Activated T-cell treated with anti-CD3 and anti-CD28 coated beads, Interleukin-2, amount 50 U/mL, for 4 hours (primary cell): ENCODE measurements around the gene MTSS2. TPM values are rescaled to one million over a fixed set of nuclear protein-coding genes. Genes with fewer than 3 reads are reported as not detected.

ENCODE experiments used
- ATAC-seq, 2 donors: fragments of 200-7000 bp; cut with Tn5 transposase; one replicate each; pipeline ENCODE4 v1.10.0; 2021
- DNase-seq: peaks from one replicate; pipeline ENCODE4 v3.0.0-alpha.2; 2020
- H3K27me3 Mint-ChIP-seq: one replicate; pipeline ENCODE4 v1.8.0; 2021; ENCODE audit warnings: low read depth, mixed read lengths
- H3K36me3 Mint-ChIP-seq: one replicate; pipeline ENCODE4 v1.8.0; 2022; ENCODE audit warnings: mixed read lengths; ENCODE audit not compliant: insufficient read depth
- H3K4me1 Mint-ChIP-seq: one replicate; pipeline ENCODE4 v1.8.0; 2021; ENCODE audit warnings: low read depth, mixed read lengths
- H3K4me3 Mint-ChIP-seq: one replicate; pipeline ENCODE4 v1.8.0; 2021; ENCODE audit warnings: mild to moderate bottlenecking, moderate library complexity, mixed read lengths
- H3K9me3 Mint-ChIP-seq: one replicate; pipeline ENCODE4 v1.8.0; 2021; ENCODE audit warnings: mixed read lengths
- total RNA-seq, 3 donors: library from RNA; stranded (reverse); gene quantifications; one replicate each; pipeline ENCODE4 v1.2.1, GENCODE V29; 2021

Gene MTSS2
- total RNA-seq, 3 donors from 2014 or later = 1.9 to 7.3 (median 4.3) TPM

DNA sequence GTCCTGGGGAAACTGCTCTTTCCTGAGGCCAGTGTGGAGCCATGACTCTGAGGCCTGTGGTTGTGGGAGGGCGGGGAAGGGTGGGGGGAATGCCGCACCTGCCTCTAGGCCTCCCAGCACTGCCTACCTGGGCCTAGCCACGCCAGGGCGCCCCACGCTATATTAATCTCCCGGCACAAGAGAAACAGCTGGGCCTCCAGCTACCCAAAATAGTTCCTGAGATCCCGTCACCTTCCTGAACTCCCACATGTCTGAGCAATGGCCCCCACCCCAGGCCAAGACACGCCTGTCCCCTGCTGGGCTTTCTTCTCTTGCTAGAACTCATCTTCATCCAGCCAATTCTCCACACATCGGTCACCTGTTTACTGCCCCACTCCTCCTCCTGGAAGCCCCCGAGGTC lies 13.0 kb upstream of the MTSS2 start:
- H3K27me3 Mint-ChIP-seq = no peaks in the 10 kb centered on the region
- H3K4me1 Mint-ChIP-seq = peaks cover 16% of the 10 kb centered on the region
- no peaks in the 10 kb centered on the region for H3K9me3 Mint-ChIP-seq
- peaks cover 10% of the 10 kb centered on the region for H3K36me3 Mint-ChIP-seq
- DNase-seq (no peak), ATAC-seq (no peak)
- no peak overlapping the region for H3K4me3 Mint-ChIP-seq

DNA sequence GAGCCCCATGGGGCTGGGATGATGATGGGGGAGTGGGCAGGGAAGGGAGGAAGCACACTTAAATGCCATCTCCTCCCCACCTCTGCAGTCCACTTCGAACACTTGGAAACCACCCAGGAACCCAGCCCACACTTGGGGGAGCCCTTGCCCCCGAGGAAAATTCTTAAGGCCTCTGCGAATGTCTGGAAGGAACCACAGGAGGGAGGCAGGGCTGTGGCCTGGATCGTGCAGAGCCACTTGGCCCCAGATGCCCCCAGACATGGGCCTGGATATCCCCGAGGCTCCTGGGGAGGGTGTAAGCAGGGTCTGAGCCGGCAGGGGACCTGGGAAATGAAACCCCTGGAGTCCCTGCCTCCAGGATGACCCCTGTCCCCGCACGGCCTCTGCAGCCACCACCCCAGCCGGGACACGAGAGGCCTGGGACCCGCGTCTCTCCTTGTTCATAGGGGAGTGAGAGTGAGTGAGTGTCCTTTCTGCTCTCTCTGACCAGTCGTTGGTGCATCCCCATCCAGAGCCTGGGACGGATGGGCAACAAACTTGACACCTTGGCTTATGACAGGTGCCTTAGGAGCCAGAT lies 11.8 kb upstream of the MTSS2 start:
- peaks cover 12% of the 10 kb centered on the region for H3K36me3 Mint-ChIP-seq
- H3K4me3 Mint-ChIP-seq = no peak overlapping the region
- no peak for DNase-seq
- H3K9me3 Mint-ChIP-seq = no peaks in the 10 kb centered on the region
- no peaks in the 10 kb centered on the region for H3K27me3 Mint-ChIP-seq
- peaks cover 16% of the 10 kb centered on the region for H3K4me1 Mint-ChIP-seq
- no peak for ATAC-seq

DNA sequence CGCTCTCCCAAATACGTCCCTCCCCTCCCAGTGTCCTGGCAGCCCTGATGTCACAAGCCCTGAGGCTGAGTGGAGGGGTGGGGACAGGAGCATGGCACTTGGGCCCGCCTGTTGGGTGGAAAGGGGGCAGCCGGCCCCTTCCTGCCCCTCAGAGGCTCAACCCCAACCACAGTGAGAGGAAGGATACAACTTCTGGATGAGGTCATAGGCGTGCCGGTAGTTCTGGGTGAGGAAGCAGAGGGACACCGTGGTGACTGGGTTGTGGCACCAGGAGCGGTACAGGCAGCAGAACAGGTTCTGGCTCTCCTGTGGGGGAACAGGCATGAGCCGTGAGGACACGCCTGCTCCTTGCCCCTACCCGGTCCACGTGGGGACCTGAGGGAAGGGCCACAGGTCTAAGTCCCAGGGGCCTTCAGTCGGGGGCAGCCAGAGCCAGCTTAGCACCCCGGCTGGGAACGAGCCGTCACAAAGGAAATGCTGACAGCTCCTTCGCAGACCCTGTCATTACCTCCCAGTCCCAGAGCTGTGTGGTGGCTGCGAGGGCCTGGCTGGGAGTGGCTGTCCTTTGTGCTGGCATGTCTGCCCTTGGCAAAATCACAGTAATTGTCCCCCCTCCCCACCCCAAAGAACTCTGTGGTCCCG lies 11.2 kb upstream of the MTSS2 start:
- H3K9me3 Mint-ChIP-seq = no peaks in the 10 kb centered on the region
- peak; percentile 66 to 72 for ATAC-seq
- H3K4me1 Mint-ChIP-seq = peaks cover 16% of the 10 kb centered on the region
- DNase-seq = no peak
- H3K27me3 Mint-ChIP-seq = no peaks in the 10 kb centered on the region
- peaks cover 12% of the 10 kb centered on the region for H3K36me3 Mint-ChIP-seq
- H3K4me3 Mint-ChIP-seq = no peak overlapping the region

DNA sequence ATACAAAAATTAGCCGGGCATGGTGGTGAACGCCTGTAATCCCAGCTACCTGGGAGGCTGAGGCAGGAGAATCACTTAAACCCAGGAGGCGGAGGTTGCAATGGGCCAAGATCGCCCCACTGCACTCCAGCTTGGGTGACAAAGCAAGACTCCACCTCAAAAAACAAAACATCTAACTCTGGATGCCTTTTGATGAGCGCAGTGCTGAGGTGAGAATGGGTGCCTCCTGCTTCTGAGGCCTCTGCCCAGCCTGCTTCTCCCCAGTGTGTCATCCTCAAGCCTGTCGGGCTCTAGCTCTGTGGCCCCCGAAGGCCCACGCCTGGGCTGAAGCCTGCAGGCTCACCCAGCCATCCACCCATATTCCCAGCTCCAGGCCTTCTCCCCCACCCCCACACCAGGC lies 10.5 kb upstream of the MTSS2 start:
- Mint-ChIP-seq H3K27me3 (no peaks in the 10 kb centered on the region), H3K4me3 (no peak overlapping the region), H3K4me1 (peaks cover 15% of the 10 kb centered on the region), H3K9me3 (no peaks in the 10 kb centered on the region), H3K36me3 (peaks cover 10% of the 10 kb centered on the region)
- ATAC-seq = no peak
- no peak for DNase-seq

DNA sequence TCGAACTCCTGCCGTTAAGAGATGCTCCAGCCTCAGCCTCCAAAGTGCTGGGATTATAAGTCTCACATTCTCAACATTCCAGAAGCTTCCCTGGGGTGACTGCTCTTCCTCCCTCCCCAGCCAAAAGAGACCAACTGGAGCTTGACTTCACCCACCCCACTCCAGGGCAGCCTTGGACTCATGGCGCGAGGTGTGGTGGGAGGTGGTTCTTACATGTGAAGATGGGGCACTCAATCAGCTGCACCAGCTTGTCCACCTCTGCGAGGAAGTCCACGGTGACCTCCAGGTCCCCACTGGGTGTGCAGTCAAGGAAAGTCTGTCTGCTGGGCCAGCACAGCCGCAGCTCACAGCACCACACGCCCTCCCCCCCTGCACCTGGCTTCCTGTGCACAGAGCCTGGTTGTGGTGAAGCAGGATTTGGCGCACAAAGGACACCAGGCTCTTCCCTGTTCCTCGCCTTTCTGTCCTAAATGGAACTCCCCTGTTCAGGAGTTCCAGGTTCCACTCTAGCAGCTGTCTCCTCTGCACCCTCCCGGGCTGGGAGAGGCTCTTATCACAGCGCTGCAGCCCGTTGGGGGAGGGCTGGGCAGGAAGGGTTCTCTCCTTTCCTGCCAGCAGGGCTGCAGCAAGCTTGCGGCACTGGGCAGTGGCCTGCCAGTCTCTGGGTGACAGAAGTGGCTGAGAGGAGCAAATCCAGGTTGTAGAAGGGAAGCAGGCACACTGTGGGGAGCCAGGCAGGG lies 9.6 kb upstream of the MTSS2 start:
- H3K4me1 Mint-ChIP-seq = peaks cover 15% of the 10 kb centered on the region
- DNase-seq (no peak), ATAC-seq (no peak)
- peaks cover 10% of the 10 kb centered on the region for H3K36me3 Mint-ChIP-seq
- H3K4me3 Mint-ChIP-seq = no peak overlapping the region
- H3K9me3 Mint-ChIP-seq = no peaks in the 10 kb centered on the region
- H3K27me3 Mint-ChIP-seq = no peaks in the 10 kb centered on the region

DNA sequence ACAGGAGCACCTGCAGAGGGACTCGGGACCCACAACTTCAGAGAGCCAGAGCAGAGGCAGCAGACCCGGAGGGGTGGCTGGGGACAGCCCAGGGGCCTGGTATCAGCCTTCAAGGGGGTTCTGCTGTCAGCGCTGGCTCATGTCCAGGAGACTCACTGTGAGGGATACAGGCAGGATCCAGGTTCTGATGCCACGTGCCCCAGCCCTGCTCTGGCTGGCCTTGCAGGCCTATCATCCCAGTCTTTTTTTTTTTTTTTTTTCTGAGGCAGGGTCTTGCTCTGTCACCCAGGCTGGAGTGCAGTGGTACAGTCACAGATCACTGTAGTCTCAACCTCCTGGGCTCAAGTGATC lies 9.0 kb upstream of the MTSS2 start:
- Mint-ChIP-seq H3K4me3 (no peak overlapping the region), H3K9me3 (no peaks in the 10 kb centered on the region), H3K36me3 (peaks cover 10% of the 10 kb centered on the region), H3K27me3 (no peaks in the 10 kb centered on the region), H3K4me1 (peaks cover 15% of the 10 kb centered on the region)
- DNase-seq (no peak), ATAC-seq (no peak)

DNA sequence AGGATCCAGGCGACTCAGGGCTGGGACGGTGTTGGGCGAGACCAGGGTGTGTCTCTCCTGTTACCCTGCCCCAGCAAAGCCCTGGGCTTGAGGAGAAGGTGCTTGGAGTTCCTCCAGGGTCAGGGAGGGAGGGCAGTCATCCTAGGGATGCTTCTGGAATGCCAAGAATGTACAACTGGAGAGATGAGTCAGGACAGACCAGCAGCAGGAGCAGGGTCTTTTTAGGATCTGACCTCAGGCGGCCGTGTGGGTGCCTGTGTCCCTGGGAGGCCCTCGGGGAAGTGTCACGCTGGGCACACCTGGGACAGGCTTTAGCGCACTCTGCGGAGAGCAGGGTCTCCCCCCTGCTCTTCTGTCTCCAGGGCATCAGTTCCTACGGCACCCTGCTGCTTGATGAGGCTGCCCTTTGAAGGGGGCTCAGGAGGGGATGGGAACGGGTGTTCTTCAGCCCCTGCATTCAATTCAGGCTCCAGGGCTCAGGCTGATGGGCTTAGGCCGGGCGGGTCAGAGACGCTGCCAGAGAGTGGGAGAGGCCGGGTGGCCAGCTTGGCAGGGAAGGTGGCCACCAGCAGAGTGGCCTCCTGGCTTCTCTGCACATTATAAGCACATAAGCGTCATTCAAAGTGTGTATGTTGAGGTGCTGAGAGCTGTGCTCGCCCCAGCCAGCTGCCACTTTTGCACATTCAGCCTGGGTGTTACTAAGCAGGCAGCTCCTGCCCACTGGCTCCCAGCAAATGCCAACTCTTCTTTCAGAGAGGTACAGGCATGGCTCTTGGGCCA lies 8.4 kb upstream of the MTSS2 start:
- no peak for DNase-seq
- Mint-ChIP-seq H3K4me3 (no peak overlapping the region), H3K4me1 (peaks cover 15% of the 10 kb centered on the region), H3K27me3 (no peaks in the 10 kb centered on the region), H3K9me3 (no peaks in the 10 kb centered on the region), H3K36me3 (peaks cover 8% of the 10 kb centered on the region)
- no peak for ATAC-seq

DNA sequence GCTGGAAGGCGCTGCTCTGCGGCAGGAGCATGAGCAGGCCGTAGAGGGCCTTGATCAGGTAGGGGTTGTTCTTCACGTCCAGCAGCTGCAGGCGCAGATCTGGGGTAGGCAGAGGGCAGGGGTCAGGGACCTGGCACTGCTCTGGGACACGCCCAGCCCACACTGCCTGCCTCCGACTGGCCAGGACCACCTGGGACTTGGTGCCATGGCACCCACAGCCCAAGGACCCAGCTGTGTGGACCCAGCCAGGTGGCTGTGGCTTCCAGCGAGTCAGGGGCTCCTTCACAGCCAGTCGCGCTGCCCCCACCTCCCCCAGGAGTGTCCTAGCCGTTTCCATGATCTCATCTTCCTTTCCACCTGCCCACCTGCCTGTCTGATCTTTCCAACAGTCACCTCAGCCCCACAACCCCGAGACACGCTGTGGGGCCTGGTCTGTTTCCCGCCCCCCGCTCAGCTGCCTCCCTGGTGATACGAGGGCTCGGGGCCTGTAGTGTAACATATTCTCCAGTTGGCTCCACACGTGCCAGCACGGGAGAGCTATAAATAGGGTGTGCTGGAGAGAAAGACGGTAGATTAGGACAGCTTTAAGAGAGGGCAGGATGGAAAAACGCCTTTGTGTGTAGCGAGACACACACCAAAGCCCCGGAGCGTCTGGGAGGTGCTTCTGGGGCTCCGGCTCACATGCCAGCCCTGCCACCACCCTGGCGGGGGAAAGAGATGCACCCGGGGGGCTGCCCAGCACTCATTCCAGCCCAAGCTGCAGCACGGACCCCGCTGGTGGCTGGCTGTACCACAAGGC lies 7.2 kb upstream of the MTSS2 start:
- H3K36me3 Mint-ChIP-seq = peaks cover 4% of the 10 kb centered on the region
- ATAC-seq = no peak
- no peaks in the 10 kb centered on the region for H3K27me3 Mint-ChIP-seq
- no peaks in the 10 kb centered on the region for H3K9me3 Mint-ChIP-seq
- no peak for DNase-seq
- peaks cover 15% of the 10 kb centered on the region for H3K4me1 Mint-ChIP-seq
- no peak overlapping the region for H3K4me3 Mint-ChIP-seq

DNA sequence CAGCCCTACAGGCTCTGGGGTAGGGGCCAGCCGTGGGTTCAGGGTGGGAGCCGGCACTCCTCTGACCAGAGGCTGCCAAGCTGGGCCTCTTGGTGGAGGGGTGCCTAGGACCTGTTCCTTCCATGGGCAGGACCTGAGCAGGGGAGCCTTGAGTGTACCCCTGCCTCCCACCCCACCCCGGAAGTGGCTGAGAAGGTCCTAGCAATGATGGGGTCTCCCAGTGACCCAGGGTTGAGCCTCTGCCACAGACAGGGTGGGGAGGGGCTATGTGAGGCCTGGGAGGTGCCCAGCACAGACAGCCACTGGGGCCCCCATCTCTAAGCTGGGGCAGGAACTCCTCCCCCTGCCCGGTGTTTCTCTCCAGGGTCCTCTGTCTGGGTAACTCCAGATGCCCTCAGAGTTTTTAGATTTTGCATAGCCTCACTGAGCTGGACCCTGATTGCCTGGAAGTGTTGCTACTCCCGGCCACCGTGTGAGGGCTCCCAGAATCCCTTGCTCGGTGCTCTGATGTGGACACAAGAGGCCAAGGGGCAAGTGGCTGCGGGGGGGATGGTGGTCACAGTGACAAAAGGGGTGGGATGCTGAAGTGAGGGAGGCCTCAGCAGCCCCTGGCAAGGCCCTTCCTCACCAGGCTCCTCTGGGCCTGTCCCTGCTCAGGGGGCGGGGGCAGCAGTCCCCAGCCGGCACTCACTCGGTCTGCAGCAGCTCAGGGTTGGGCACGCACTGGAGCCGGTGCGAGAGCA lies 6.4 kb upstream of the MTSS2 start:
- peaks cover 15% of the 10 kb centered on the region for H3K4me1 Mint-ChIP-seq
- H3K9me3 Mint-ChIP-seq = no peaks in the 10 kb centered on the region
- H3K27me3 Mint-ChIP-seq = peaks cover under 1% of the 10 kb centered on the region
- H3K36me3 Mint-ChIP-seq = peaks cover 4% of the 10 kb centered on the region
- no peak overlapping the region for H3K4me3 Mint-ChIP-seq
- DNase-seq (no peak), ATAC-seq (no peak)

DNA sequence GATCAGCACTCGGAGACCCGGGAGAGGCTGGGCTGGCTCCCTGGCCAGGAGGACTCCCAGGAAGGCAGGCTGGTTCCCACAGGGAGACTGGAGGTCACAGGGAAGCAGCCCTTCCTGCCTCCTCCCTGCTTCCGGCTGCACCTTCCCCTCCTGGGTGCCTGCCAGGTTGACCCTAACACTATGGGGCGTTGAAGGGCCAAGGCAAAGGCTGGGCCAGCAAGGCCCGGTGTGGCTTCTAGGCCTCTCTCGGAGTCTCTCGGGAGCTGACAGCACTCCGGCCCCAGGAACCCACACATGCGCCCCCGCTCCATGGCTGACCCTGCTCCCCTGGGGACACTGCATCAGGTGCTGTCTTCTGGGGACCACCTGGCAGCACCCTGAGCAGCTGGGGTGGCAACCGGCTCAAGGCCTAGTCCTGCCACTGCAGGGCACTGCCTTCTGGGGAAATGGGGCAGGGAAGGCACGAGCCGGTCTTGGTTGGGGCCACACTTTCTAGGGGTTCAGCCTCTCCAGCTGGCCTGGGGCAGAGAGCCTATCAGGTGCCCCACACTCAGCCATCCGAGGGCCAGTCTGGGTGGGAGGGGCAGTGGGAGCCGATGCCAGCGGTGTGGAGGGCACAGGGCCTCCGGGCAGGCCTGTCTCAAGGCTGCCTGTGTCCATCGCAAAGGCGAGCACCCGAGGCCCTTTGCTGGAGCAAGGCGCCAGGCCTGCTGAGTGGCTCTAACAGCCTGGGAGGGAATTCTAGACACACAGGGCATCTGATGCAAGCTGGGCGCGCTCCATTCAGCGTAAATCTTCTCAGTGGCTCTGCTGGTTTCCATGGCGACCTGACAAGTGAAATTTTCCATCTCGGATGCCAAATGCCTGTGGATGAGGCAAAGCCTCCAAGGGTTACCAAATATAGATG lies 5.6 kb upstream of the MTSS2 start:
- Mint-ChIP-seq H3K9me3 (no peaks in the 10 kb centered on the region), H3K36me3 (peaks cover 4% of the 10 kb centered on the region), H3K4me1 (peaks cover 9% of the 10 kb centered on the region), H3K4me3 (no peak overlapping the region), H3K27me3 (peaks cover 5% of the 10 kb centered on the region)
- ATAC-seq = no peak
- DNase-seq = no peak

DNA sequence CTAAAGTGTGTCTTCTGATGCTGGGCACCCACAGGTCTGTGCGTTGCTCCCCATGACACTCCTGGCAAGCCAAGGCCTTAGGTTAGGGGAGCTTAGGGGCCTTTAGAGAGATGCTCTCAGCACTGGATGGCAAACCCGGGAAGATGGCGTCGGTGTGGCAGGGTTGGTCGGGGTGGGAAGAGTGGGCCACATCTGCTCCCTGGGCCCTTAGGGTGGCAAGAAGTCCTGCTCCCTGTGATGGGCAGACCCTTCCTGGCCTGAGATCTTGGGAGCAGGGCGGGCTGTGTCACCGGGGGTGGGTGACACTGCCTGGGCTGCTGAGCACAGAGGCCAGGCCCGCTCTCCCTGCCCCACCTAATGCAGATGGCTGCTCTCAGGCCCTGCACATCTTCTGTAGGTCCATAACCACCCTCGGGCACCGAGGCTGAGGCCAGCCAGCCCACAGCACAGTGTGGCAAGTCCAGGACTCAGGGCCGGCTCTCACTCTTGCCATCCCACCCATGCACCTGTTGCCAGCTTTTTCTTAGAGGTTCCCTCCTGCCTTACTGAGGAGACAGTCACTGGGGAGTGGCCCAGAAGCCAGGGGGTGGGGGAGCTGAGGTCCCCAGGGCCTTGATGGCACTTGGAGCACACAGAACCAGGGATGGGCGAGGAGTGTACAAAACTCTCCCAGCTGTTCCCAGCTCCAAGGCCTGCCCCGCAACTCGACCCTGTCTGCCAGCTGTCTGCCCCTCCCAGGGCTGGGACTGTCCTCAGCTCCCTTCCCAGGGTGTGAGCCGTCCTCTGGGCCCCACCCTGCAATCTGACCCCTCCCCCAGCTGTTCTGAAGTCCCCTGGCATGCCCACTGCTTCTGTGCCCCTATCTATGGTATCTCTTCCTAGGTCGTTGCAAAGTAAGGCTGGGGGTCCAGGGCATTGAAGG lies 4.4 kb upstream of the MTSS2 start:
- Mint-ChIP-seq H3K4me1 (peaks cover 2% of the 10 kb centered on the region), H3K9me3 (no peaks in the 10 kb centered on the region), H3K4me3 (no peak overlapping the region), H3K36me3 (peaks cover 2% of the 10 kb centered on the region), H3K27me3 (peaks cover 8% of the 10 kb centered on the region)
- no peak for DNase-seq
- ATAC-seq = no peak
